HG03066 (cell line): ENCODE measurements around the gene C6orf136.
"Not testable (repeated sequence)": the region's sequence is repeated elsewhere in the genome, so short reads cannot be mapped to it uniquely, and the experiment has no call there.

Source experiments
- ATAC-seq: cut with Tn5 transposase; IDR thresholded peaks from one replicate; pipeline ENCODE4 v1.9.1; 2021; ENCODE audit warnings: low read depth; ENCODE audit not compliant: unreplicated experiment

The C6orf136 gene

GRCh38 chr6:30646450-30647241 is at the start of gene C6orf136:
TSS of gene C6orf136 (plus strand) at chr6:30647133. CDS start at chr6:30647232, 99 bp downstream.
- peak; percentile 66 for ATAC-seq

DNA sequence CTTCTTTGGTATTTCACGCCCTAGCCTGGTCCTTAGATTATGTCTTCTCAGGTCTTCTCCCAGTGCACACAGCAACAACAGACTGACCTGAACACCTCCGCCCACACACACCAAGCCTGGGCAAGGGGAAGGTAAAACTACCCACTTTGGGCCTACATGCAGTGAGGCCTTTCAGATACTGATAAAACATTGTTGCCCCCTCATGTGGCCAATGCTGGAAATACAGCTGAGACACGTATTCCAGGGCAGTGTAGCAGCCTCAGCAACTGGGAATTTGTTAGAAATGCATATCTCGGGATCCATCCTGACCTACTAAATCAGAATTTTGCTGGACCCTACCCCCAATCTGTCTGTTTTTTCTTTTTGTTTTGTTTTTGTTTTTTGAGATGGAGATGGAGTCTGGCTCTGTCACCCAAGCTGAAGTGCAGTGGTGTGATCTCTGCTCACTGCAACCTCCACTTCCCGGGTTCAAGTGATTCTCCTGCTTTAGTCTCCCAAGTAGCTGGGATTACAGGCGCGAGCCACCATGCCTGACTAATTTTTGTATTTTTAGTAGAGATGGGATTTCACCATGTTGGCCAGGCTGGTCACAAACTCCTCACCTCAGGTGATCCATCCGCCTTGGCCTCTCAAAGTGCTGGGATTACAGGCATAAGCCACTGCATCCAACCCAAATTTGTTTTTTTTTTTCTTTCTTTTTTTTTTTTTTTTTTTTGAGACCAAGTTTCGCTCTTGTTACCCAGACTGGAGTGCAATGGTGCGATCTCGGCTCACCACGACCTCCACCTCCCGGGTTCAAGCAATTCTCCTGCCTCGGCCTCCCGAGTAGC is 49.4 kb upstream of the C6orf136 start:
- not testable (repeated sequence) for ATAC-seq

GRCh38 chr6:30598912-30599624 is 47.9 kb upstream of the C6orf136 start:
- no peak for ATAC-seq

- no peak for ATAC-seq
Observed at GRCh38 chr6:30599625-30600324, 47.2 kb upstream of the C6orf136 start.

DNA sequence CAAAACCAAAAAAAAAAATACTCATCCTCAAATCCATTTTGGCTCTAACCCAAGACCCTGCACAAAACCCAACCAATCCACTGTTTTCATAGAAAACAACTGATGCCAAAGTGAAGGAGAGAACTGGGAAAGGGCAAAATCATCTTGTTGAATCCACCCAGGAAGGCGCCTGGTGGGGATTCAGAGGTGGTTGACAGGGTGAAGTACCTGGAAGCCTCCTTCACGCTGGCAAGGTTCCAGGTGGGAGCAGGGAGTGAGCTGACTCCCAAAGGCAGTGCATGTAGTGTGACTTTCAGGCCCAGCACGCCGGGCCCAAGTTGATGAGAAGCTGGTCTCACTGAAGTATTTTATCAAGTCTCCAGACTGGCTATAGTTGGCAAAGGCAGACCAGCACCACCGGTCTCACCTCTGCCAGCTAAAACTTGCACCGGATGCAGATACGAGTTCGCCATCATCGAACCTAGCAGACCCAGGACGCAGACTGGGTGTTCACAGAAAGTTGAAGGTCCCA is 46.4 kb upstream of the C6orf136 start:
- ATAC-seq, result no peak

DNA sequence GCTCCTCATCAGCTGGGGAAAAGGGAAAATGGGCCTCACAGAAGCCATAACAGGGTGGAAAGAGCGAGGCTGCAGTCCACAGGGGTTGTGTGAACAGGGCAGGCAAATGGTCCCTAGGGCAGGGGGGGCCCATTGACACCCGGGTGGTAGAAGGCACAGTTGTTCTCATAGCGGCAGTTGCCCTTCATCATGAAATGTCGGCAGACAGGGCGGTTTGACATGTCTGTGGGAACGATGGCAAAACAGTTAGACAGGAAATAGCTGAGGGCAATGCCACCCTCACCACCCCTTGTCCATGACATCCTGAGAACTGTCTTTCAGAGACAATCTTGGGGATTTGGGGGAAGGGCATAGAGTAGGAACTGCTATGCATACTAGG is 45.5 kb upstream of the C6orf136 start:
- no peak for ATAC-seq

DNA sequence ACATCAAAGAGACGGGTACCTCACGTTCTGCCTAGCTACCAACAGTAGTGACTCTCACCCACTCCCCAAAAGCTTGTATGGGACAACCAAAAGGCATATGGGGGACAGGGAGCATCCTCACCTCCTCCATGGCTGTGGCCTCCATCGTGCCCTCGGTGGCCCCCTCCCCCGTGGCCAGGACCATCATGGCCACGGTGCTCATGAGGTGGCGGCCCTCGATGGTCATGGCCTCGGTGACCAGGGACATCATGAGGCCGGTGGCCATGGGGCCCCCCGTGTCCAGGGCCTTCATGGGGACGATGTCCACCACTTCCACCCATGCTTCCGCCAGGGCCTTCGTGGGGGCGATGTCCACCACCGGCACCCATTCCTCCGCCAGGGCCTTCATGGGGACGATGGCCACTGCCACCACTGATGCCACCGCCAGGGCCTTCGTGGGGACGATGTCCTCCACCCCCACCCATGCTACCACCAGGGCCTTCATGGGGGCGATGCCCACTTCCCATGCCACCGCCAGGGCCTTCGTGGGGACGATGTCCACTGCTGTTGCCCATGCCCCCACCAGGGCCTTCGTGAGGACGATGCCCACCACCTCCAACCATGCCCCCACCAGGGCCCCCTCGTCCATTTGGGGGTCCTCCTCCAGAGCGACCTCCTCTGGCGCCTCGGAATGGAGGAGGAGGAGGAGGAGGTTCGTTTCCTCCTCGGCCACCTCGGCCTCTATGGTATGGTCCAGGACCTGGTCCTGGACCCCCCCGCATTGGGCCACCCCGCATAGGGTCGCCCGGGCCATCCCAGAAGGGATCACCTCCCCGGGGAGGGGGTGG is 44.9 kb upstream of the C6orf136 start:
- ATAC-seq, result no peak

GRCh38 chr6:30603961-30604360 is 43.0 kb upstream of the C6orf136 start:
- no peak for ATAC-seq

GRCh38 chr6:30610065-30610464 is 36.9 kb upstream of the C6orf136 start:
- no peak for ATAC-seq

- no peak for ATAC-seq
Observed at GRCh38 chr6:30611150-30611855, 35.6 kb upstream of the C6orf136 start.

DNA sequence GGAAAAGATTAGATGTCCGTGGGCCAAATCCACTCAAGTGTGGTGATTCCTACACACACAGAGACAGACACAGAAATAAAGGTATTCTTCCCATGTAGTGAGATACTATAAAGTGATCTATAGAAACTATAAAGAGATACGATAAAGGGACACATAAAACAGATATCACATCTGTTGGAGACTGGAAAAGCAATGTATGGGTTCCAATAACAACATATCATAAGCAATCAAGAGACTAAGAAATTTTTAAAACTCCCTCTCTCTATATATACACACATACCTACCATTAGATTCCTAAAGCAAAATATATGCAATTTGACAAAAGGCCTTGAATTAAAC is 35.1 kb upstream of the C6orf136 start:
- no peak for ATAC-seq

DNA sequence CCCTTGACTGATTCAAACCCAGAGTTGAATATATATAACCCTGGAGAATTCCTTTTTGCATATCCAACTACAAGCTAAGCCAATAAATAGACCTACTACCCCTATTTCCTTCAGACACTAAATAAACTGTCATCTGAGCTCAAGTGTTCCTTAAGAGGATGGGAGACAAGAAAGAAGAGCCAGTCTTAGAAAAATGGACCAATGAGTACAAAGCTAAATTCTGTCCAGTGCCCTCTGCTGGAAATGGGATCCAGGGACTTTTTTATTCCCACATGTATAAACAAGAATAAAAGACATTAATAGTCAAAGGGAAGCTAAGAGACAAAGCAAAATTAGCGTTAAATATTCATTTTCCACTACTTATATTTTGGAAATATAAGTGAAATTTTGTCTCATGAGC is 34.7 kb upstream of the C6orf136 start:
- no peak for ATAC-seq

DNA sequence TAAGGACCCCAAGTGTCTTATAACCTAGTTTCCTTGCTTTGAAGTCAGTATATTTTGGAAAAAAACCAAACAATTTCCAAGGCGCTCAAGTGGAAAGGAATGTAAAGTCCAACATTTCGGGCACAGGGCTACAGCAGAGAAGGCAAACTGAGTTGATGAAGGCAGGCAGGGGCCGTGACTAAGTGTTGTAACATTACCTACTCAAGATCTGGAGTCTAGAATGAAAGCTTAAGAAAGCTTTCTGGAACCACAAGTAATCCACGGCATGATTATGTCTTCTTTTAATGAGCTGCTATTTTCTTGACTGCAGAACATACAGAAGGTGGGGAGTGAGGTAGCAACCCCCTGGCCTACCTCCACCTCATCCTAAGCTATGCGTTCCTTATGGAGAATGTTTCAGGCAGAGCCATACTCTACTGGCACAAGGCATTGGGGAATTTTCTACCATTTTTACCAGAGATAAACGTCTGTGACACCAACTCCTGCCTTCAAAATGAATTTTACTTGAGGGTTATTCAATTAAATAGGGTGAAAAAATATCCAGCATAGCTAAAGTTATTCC is 34.2 kb upstream of the C6orf136 start:
- ATAC-seq, result no peak

- ATAC-seq, result no peak
Observed at GRCh38 chr6:30613251-30614043, 33.5 kb upstream of the C6orf136 start.

- no peak for ATAC-seq
Observed at GRCh38 chr6:30614044-30614842, 32.7 kb upstream of the C6orf136 start.

DNA sequence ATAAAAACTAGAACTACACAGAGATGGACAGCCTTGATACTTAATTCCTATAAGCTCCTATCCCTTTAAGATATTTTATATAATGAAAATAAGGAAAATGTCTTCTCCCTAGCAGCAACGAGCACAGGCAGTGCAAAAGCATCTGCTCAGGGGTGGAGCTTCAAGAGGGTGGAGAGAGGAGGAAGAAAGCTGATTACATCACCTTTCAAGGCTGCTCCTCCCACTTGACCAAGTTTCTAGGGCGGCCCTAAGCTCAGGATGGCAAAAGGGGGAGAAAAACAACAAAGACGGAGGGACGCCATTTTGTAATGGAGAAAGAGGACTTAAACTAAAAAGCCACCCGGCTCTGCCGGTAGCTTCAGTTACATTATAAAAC is 32.1 kb upstream of the C6orf136 start:
- ATAC-seq, result no peak
